ENCODE data around the gene ALKBH6. TPM values are rescaled to one million over a fixed set of nuclear protein-coding genes. Genes with fewer than 3 reads are reported as not detected.

The ALKBH6 gene
- total and polyA plus RNA-seq, 2 of the 8 experiments (the other 6 are each of a cell fraction or from before 2014, with no cell fraction given), result 19.2 to 33.3 TPM

DNA sequence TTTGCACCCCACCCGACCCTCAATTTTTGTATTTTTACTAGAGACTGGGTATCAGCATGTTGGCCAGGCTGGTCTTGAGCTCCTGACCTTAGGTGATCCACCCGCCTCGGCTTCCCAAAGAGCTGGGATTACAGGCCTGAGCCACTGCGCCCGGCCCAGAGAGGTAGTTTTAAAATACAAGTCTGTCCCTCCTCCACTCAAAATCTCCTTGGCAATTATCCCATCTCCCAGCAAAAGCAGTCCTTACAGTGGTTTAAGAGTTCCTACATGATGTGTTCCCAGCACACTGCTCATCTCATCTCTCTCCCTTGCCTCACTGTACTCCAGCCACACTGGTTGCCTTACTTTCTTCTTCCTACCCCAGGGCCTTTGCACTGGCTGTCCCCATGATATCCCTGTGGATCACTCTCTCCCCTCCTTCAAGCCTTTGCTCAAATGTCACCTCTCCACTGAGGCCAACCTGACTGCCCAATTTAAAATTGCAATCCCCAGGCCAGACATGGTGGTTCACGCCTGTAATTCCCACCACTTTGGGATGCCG is 53.5 kb downstream of the ALKBH6 start:
- CTCF ChIA-PET (ENCODE audit: partially characterized antibody), result interaction anchor here (2.2 to 6.6 kb wide), 3 partner anchors 11 to 16 kb away, joined by 5 to 47 read pairs (median 11); no protein-coding TSS in a partner anchor
- Histone ChIP-seq H2AFZ (ENCODE audit: low read length) (no peak overlapping the region), H2AK5ac (ENCODE audit: low read depth, low read length) (no peak overlapping the region)

More for the DNA sequence above, 53.5 kb downstream of the ALKBH6 start:
- no peaks in the 10 kb centered on the region for H3K79me2 ChIP-seq (ENCODE audit: control insufficient read depth in 1 of 2, insufficient read depth in 2 of 2, low read length in 2 of 2)
- no peaks in the 10 kb centered on the region for H3K36me3 ChIP-seq (ENCODE audit: control insufficient read depth in 2 of 4, insufficient read depth in 4 of 4, low read length in 3 of 4)
- no peak for FAIRE-seq
- H3K4me2 ChIP-seq (ENCODE audit: insufficient read depth in 1 of 2, low read depth in 2 of 2, low read length in 2 of 2), result peak overlapping the region in 1 of 2 experiments; percentile 55; a peak in 1 of 4 replicates
- H3K4me3 ChIP-seq (ENCODE audit: extremely low read depth in 1 of 4, insufficient read depth in 2 of 4, low read depth in 3 of 4, low read length in 4 of 4), result no peak overlapping the region
- peaks cover 3% of the 10 kb centered on the region; the same call in 1 of the 2 replicates for H3K23me2 ChIP-seq (ENCODE audit: low read depth, low read length)
- POLR2A ChIA-PET (ENCODE audit: partially characterized antibody), result no interaction called here
- no peak overlapping the region for H4K5ac ChIP-seq (ENCODE audit: insufficient read length, low read depth, low read length)
- peaks cover 0 to 7% (median 3%) of the 10 kb centered on the region in 4 experiments; a peak in 4 of 7 replicates for H3K4me1 ChIP-seq (replicated peaks in 1 of 4; ENCODE audit: control insufficient read depth in 3 of 4, insufficient read depth in 4 of 4, low read length in 3 of 4)
- no peak overlapping the region for H3K9ac ChIP-seq (replicated peaks in 1 of 4; ENCODE audit: extremely low read depth in 1 of 4, low read depth in 3 of 4, low read length in 3 of 4)
- H3K79me1 ChIP-seq (ENCODE audit: low read depth, low read length), result no peaks in the 10 kb centered on the region
- H3K23ac ChIP-seq (ENCODE audit: insufficient read length), result no peak overlapping the region
- no peak overlapping the region; the same call in 1 of the 2 replicates for H4K8ac ChIP-seq (ENCODE audit: extremely low read depth, insufficient read depth, low read length)
- H2BK12ac ChIP-seq (ENCODE audit: low read depth, low read length), result no peak overlapping the region
- H2BK5ac ChIP-seq (ENCODE audit: low read depth, low read length), result no peak overlapping the region
- no peaks in the 10 kb centered on the region for H3K9me3 ChIP-seq (ENCODE audit: insufficient read depth in 2 of 2, low read depth in 1 of 2, low read length in 1 of 2)
- H3K27me3 ChIP-seq (replicated peaks in 1 of 4; ENCODE audit: control insufficient read depth in 3 of 4, extremely low read depth in 1 of 4, insufficient read depth in 3 of 4, low read length in 3 of 4), result peaks cover 13 to 32% (median 29%) of the 10 kb centered on the region in 4 experiments
- H3K14ac ChIP-seq (ENCODE audit: insufficient read length), result no peak overlapping the region
- no peak overlapping the region for H2BK20ac ChIP-seq (ENCODE audit: low read length)
- no peak overlapping the region for H3K56ac ChIP-seq (replicated peaks; ENCODE audit: insufficient read length, low read depth, low read length)
- no peak overlapping the region for H2BK120ac ChIP-seq (replicated peaks; ENCODE audit: low read depth, low read length)
- no peak overlapping the region for H3K4ac ChIP-seq (replicated peaks; ENCODE audit: insufficient read length, low read depth, low read length)
- 94% methylated on average over 7 of the region's 7 CpGs; no CpG with 5 or more reads in 1 of the 2 experiments for WGBS, 2 experiments (ENCODE audit: extremely low coverage in 1 of 2, insufficient coverage in 1 of 2, insufficient read length in 1 of 2, insufficient replicate concordance in 2 of 2, low coverage in 1 of 2, low lambda C conversion rate in 2 of 2, missing lambda C conversion rate in 1 of 2)
- DNase-seq (ENCODE audit: low read depth in 1 of 2, low spot score in 2 of 2), result no peak
- no peak overlapping the region for H4K91ac ChIP-seq (replicated peaks; ENCODE audit: insufficient read length, low read length)
- H2BK15ac ChIP-seq (ENCODE audit: low read length), result no peak overlapping the region
- H4K20me1 ChIP-seq (replicated peaks in 1 of 2; ENCODE audit: control insufficient read depth in 1 of 2, insufficient read depth in 2 of 2, low read length in 2 of 2), result peaks cover 0 to 9% of the 10 kb centered on the region in 2 experiments
- H3K18ac ChIP-seq (ENCODE audit: extremely low read depth, low read length), result no peak overlapping the region
- H3K27ac ChIP-seq (ENCODE audit: low read depth, low read length), result no peak overlapping the region
- no peak for TF ChIP-seq RXRA (IDR thresholded peaks at IDR 0.05; ENCODE audit: insufficient read depth, low read depth, low read length)
- peak; percentile 39; the same call in 1 of the 2 replicates for TF ChIP-seq KDM1A (IDR thresholded peaks at IDR 0.05; ENCODE audit: borderline replicate concordance, low read length)
